H7 (cell line): ENCODE measurements around the gene CEP72. TPM values are rescaled to one million over a fixed set of nuclear protein-coding genes. Genes with fewer than 3 reads are reported as not detected.
"Not testable (repeated sequence)": the region's sequence is repeated elsewhere in the genome, so short reads cannot be mapped to it uniquely, and the experiment has no call there.

Source experiments
- DNase-seq: peaks from one replicate; pipeline ENCODE4 v3.0.0; 2012
- H3K27me3 ChIP-seq: 2 replicates; pipeline ENCODE4 v1.6.0; 2011; ENCODE audit warnings: mild to moderate bottlenecking, low read length; ENCODE audit not compliant: control insufficient read depth, insufficient read depth
- H3K36me3 ChIP-seq: replicated peaks from 2 replicates; pipeline ENCODE4 v1.5.1; 2011; ENCODE audit warnings: low read length; ENCODE audit not compliant: control insufficient read depth, insufficient read depth
- H3K4me3 ChIP-seq: 2 replicates; pipeline ENCODE4 v1.5.1; 2011; ENCODE audit warnings: low read depth, mild to moderate bottlenecking, control low read depth, low read length, moderate library complexity; ENCODE audit not compliant: insufficient read depth
- total RNA-seq: library from RNA; depleted of rRNA; stranded (reverse); fragments of >200 nt; shearing (Covaris generic); gene quantifications from 2 replicates; pipeline ENCODE4 v1.2.3, GENCODE V29; 2014

CEP72 gene
- total RNA-seq, 1 experiment from 2014 or later: 12.6 TPM

DNA sequence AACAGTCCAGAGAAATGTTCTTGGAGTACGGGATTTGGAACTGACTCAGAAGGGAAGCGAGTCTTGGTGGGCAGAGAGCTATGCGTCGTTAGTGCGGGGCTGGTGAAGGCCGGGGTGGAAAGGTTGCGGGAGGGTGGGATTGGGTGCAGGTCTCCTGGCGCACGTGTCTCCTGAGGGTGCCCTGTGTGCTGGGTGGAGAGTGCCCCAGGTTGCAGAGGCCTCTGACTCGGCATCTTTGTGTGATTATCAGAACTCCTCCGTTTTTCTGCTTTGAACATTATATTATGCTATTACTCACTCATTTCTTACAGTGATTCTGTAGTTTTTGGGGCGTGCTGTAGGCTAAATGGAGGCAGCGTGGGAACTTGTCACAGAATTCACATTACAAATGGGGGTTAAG is 11.4 kb downstream of the CEP72 start:
- no peak for DNase-seq
- H3K27me3 ChIP-seq: no peaks in the 10 kb centered on the region

DNA sequence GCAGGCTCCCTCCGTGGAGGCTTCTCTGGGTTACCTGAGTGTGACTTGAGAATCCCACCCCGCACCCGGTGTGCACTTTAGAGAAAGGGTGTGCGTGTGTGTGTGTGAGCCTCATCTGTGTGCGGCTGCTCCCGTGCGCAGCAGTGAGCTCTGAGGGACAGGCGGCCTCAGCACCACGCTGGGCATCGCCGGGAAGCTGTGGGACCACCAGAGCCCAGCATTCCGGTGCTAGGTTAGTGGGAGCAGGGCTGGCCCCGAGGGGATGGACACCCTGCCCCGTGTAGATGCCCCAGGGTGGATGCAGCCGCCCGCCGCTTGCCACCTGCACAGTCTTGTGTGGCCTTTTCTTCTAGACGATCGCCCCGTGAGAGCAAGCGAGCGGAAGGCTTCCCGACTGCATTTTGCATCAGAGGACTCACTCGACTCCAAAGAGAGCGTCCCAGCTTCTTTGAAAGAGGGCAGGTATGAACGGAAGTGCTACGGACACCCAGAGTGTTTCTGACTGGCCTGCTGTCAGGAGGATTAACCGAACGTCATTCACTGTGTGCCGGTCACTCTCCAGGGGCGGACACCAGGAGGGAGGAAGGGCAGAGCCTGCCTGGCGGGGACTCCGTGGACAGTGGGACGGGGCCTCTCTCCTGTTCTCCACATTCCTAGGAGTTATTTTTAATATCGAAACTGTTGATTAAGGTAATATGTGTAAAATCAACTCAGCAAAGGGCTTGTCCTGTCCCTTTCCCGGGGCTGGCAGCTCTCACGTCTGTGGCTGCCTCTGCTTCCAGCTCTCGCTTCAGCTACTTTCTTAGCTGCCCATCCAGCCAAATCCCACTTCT is 12.2 kb downstream of the CEP72 start:
- Histone ChIP-seq H3K36me3 (peaks cover 28% of the 10 kb centered on the region), H3K4me3 (no peak overlapping the region), H3K27me3 (no peaks in the 10 kb centered on the region)
- DNase-seq: no peak

More for the DNA sequence above, 11.4 kb downstream of the CEP72 start:
- Histone ChIP-seq H3K36me3 (peaks cover 31% of the 10 kb centered on the region), H3K4me3 (no peak overlapping the region)

DNA sequence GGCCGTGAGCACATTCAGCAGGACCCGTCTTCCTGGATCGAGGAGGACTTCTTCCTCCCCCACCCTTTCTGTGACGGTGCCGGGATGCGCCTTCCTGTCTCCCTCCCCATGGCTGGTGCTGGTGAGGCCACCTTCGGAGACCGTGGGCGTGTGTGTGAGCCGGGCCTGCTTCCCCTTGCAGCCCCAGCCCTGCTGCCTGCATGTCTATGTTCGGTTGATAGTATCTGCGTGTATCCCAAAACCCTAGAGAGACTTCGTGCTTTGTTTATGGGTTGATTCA is 12.8 kb downstream of the CEP72 start:
- H3K27me3 ChIP-seq: no peaks in the 10 kb centered on the region
- no peak for DNase-seq
- no peak overlapping the region for H3K4me3 ChIP-seq
- peaks cover 26% of the 10 kb centered on the region for H3K36me3 ChIP-seq

DNA sequence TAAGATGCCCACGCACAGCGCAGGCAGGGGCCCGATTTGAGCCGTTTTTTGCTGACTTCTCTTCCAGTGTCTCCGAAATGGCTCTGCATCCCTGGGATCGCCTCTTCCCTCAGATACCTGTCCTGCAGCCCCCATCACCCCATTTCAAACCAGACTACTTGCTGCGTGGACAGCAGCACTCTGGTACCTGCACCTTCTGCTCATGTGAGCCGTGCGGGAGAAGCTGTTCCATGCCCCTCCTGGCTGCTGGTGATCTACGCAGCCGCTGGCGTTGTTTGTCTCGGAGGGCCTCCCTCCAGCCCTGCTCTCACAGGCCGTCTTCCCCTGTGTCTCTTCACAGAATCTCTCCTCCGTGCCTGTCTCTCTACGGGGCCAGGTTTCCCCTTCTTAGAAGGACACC is 13.4 kb downstream of the CEP72 start:
- peaks cover 19% of the 10 kb centered on the region for H3K36me3 ChIP-seq
- H3K4me3 ChIP-seq: no peak overlapping the region
- DNase-seq: no peak
- no peaks in the 10 kb centered on the region for H3K27me3 ChIP-seq

DNA sequence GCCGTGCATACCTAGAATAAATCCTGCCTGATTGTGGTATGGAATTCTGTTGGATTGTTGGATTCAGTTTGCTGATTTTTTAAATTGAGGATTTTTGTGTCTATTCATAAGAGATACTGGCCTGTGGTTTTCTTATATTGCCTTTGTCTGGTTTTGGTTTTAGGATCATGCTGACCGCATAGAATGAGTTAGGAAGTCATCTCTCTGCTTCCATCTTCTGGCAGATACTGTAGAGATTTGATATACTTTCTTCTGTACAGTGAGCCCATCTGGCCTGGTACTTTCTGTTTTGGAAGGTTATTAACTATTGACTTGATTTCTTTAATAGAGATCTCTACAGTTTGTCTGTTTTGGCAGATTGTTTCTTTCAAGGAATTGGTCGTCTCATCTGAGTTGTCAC is 14.7 kb downstream of the CEP72 start:
- no peaks in the 10 kb centered on the region for H3K27me3 ChIP-seq
- no peak for DNase-seq
- H3K36me3 ChIP-seq: peaks cover 14% of the 10 kb centered on the region
- no peak overlapping the region for H3K4me3 ChIP-seq

DNA sequence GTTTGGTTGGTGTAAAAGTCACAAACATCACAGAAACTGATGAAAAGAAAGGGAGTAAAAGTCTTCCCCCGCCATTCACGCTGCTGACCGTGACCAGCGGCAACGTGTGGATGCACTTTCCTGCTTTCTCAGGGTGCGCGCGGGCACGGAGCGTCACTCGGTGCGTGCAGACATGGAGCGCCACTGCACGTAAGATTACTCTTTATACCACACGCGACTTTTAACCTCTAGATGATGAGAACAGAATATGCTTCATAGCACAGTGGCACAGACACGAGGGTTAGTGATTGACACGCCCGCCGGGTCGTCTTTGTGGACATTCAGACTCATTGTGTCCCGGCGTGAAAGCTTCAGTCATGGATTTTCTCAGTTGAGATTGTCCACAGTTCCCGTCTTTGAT is 15.7 kb downstream of the CEP72 start:
- no peak for DNase-seq
- no peak overlapping the region for H3K4me3 ChIP-seq
- peaks cover 11% of the 10 kb centered on the region for H3K36me3 ChIP-seq
- H3K27me3 ChIP-seq: no peaks in the 10 kb centered on the region

DNA sequence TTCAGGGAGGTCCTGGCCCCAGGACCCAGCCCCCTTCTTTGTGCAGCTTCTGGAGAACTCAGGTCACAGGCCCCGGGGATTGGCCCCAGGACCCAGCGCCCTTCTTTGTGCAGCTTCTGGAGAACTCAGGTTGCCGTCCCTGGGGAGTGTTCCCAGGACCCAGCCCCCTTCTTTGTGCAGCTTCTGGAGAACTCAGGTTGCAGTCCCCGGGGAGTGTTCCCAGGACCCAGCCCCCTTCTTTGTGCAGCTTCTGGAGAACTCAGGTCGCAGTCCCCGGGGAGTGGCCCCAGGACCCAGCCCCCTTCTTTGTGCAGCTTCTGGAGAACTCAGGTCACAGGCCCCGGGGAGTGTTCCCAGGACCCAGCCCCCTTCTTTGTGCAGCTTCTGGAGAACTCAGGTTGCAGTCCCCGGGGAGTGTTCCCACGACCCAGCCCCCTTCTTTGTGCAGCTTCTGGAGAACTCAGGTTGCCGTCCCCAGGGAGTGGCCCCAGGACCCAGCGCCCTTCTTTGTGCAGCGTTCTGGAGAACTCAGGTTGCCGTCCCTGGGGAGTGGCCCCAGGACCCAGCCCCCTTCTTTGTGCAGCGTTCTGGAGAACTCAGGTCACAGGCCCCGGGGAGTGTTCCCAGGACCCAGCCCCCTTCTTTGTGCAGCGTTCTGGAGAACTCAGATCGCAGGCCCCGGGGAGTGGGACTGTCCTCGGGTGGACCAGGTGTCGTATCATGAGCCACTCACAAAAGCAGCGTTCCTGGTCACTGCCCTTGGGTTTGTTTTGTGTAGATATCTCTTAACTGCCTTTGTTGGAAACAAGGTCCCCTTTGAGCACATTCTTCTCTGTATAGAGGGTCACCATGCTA is 16.4 kb downstream of the CEP72 start:
- not testable (repeated sequence) for DNase-seq

DNA sequence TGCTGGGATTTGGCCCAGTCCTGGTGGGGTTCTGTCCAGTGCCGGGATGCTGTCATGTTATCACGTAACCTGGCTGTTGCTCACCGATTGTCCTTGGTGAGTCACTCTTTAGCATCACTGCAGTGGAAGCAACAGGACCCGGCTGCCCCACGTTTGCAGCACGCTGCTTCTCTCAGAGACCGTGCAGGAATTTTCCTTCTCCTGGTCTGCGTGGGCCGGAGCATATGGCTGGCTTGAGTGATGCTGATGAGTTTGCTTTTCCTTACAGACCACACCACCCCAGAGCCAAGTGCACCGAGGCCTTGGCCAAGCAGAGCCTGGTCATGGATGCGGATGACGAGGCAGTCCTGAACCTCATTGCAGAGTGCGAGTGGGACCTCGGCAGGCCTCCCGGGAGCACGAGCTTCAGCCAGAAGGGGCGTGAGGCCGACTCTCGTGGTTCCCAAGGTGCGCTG is 21.4 kb downstream of the CEP72 start:
- no peaks in the 10 kb centered on the region for H3K27me3 ChIP-seq
- no peak for DNase-seq
- no peak overlapping the region for H3K4me3 ChIP-seq
- H3K36me3 ChIP-seq: peaks cover 10% of the 10 kb centered on the region

More for the DNA sequence above, 16.4 kb downstream of the CEP72 start:
- H3K27me3 ChIP-seq, H3K4me3 ChIP-seq: not testable (repeated sequence)
- peaks cover 11% of the 10 kb centered on the region for H3K36me3 ChIP-seq

DNA sequence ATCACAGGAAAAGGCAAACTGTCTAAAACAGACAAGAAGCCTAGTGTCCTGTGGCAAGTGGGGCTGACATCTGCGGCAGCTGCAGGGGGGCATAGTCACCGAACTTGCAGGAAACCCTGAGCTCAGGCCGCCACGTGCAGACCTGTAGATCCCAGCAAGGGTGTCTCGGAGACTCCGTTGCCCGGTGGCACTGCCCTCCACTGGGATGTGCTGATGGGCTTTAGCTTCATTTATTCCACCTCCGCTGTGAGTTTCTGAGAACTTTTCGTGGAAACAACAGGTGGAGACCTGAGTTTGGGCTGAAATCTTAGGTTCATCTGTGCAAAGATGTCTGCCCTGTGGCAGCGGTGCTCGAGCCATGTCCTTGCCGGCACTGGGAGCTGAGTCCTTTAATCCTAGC is 22.1 kb downstream of the CEP72 start:
- H3K27me3 ChIP-seq: no peaks in the 10 kb centered on the region
- H3K4me3 ChIP-seq: no peak overlapping the region
- peaks cover 8% of the 10 kb centered on the region for H3K36me3 ChIP-seq
- DNase-seq: no peak

DNA sequence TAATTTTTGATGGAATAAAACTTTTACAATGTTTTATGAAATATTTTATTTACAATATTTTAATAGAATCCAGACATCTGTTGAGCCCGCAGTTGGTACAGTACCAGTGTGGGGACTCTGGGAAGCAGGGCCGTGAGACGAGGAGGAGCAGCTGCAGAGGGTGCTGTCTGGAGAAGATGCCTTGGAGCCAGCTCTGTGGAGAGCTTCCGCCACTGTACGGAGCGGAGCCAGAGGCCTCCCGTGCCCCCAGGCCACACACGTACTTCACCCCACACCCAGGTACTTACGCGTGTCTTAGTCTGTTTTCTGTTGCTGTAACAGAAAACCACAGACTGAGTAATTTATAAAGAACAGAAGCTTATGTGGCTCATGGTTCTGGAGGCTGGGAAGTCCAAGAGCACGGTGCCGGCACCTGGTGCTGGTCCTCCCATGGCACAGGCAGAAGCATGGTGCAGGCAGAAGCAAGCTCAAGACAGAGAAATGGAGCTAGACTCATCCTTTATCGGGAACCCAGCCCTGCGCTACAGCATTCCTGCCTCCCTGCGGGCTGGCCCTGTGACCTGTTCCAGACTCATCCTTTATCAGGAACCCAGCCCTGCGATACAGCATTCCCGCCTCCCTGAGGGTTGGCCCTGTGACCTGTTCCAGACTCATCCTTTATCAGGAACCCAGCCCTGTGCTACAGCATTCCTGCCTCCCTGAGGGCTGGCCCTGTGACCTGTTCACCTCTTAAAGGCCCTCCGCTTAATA is 23.3 kb downstream of the CEP72 start:
- no peaks in the 10 kb centered on the region for H3K27me3 ChIP-seq
- no peak overlapping the region for H3K4me3 ChIP-seq
- H3K36me3 ChIP-seq: peaks cover 15% of the 10 kb centered on the region
- DNase-seq: no peak

DNA sequence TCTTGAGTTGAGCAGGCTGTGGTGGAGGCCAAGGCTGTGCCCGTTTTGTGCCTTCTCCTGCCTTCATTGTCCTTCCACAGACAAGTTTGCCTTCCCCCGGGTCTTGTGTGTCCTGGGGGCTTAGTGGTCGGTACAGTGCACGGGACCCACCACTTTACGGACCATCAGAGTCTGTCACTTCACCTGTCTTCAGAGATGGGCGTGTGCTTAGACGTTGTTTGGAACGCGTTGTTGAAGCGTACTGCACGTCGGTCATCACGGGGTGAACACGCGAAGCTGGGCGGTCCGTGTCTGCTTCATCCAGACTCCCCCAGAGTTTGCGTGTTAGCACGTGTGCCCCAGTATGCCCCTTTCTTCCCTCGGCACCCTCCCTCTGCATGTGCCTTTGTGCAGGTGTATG is 24.8 kb downstream of the CEP72 start:
- no peaks in the 10 kb centered on the region for H3K27me3 ChIP-seq
- H3K36me3 ChIP-seq: peaks cover 20% of the 10 kb centered on the region
- H3K4me3 ChIP-seq: no peak overlapping the region
- DNase-seq: no peak

DNA sequence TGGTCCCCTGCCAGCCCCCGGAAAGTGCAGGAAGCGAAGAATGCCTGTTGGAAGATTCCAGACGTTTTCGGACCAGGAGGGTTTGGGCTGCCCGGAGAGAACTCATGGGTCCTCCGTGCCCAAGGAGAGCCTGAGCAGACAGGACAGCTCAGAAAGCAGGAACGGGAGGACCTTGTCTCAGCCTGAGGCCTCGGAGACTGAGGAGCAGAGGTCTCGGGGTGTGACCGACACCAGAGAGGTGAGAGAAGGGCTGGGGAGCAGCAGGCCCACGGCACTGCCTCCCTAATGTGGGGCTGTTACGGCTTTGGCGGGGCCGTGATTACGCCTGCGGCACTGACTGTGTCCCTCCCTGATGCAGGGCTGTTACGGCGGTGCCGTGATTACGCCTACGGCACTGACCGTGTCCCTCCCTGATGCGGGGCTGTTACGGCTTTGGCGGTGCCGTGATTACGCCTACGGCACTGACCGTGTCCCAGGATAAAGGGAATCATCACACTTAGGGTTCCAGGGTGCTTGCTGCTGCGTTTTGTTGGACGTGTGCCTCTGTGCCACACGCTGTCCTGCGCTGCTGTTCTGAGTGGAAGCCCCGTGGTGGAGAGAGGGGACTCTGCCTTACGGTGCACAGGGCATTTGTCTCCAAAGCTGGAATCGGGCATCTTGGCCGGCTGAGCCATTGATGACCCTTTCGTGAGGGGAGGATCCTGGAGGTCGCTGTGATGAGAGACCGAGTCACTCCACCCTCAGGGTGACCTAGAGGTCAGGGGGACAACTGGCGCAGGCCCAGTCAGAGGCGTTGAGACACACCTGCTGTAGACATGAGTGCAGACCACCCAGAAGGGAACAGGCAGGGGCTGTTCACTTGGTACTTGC is 25.7 kb downstream of the CEP72 start:
- no peak overlapping the region for H3K4me3 ChIP-seq
- no peak for DNase-seq
- peaks cover 20% of the 10 kb centered on the region for H3K36me3 ChIP-seq
- no peaks in the 10 kb centered on the region for H3K27me3 ChIP-seq

DNA sequence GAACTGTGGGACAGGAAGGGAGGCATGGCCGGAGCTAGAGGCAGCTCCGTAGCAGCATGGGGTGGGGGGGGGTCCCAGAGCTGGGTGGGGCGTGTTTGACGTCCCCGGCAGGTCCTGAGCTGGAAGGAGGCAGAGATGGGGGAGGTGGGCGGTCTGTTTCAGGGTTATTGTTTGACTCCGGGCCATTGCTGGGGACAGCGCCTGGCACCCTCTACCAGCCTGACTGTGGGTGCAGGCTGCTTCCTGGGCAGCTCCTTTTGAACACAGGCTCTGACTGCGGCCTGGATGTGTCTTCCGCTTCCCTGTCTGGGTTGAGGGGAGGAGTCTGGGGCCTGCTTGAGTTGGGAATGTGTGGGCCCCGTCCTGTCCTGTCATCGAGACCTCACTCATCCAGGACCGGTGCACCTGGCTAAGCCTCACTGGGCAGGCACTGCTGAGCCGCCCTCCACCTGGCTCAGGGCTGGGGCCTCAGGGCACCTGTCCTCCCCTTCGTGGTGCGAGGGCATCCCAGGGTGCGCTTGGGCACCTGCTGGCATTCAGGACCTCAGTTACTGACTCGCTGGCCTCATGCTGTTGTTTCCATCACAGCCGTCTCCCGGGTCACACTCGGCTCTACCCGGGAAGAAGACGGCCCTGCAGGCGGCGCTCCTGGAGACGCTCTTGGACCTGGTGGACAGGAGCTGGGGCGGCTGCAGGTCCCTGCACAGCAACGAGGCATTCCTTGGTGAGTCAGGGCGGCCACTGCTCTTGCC is 26.5 kb downstream of the CEP72 start:
- no peak for DNase-seq
- H3K36me3 ChIP-seq: peaks cover 20% of the 10 kb centered on the region

More for the DNA sequence above, 26.5 kb downstream of the CEP72 start:
- no peaks in the 10 kb centered on the region for H3K27me3 ChIP-seq
- H3K4me3 ChIP-seq: no peak overlapping the region
